H1 (cell line): ENCODE measurements around the gene FADS6. TPM values are rescaled to one million over a fixed set of nuclear protein-coding genes. Genes with fewer than 3 reads are reported as not detected.

Experiments
- BRCA1 ChIP-seq: IDR thresholded peaks from 2 replicates; pipeline ENCODE4 v1.6.1; 2012; ENCODE audit warnings: low read depth, low read length, improper control_type of control experiment
- CHD2 ChIP-seq: IDR thresholded peaks from 2 replicates; pipeline ENCODE4 v1.6.1; 2012; ENCODE audit warnings: low read length, improper control_type of control experiment
- EP300 ChIP-seq, 2 experiments: IDR thresholded peaks; 1 replicate in 1 of 2; 2 replicates in 1 of 2; pipeline ENCODE4 v1.6.1; 2011 to 2012; ENCODE audit warnings: low read depth in 2 of 2, low read length in 2 of 2, mild to moderate bottlenecking in 2 of 2, borderline replicate concordance in 1 of 2, inconsistent platforms in 1 of 2, moderate library complexity in 1 of 2
- EZH2 ChIP-seq: fragments of 200-600 bp; sonication (generic); IDR thresholded peaks from 2 replicates; pipeline ENCODE4 v1.7.1; 2012; ENCODE audit warnings: low read depth, mild to moderate bottlenecking, moderate library complexity, low read length, inconsistent platforms; ENCODE audit not compliant: severe bottlenecking
- HDAC2 ChIP-seq, 2 experiments: fragments of 300-600 bp in 1 of 2; sonication (generic) in 1 of 2; IDR thresholded peaks; 2 replicates each; pipeline ENCODE4 v1.6.1; 2011 to 2012; ENCODE audit warnings: low read depth in 2 of 2, low read length in 2 of 2, mild to moderate bottlenecking in 2 of 2, moderate library complexity in 2 of 2, borderline replicate concordance in 1 of 2, inconsistent platforms in 1 of 2
- KDM4A ChIP-seq: IDR thresholded peaks from one replicate; pipeline ENCODE4 v1.7.1; 2012; ENCODE audit warnings: low read depth, mild to moderate bottlenecking, moderate library complexity, low read length, inconsistent platforms; ENCODE audit not compliant: severe bottlenecking
- MAFK ChIP-seq: IDR thresholded peaks from 2 replicates; pipeline ENCODE4 v1.6.1; 2012; ENCODE audit warnings: low read depth, mild to moderate bottlenecking, improper control_type of control experiment, low read length
- NRF1 ChIP-seq: IDR thresholded peaks from 2 replicates; pipeline ENCODE4 v1.6.1; 2011; ENCODE audit warnings: mild to moderate bottlenecking, low read depth, low read length, improper control_type of control experiment
- PHF8 ChIP-seq: fragments of 200-600 bp; sonication (generic); conservative IDR thresholded peaks from 2 replicates; pipeline ENCODE4 v1.7.1; 2012; ENCODE audit warnings: low read depth, mild to moderate bottlenecking, inconsistent platforms, low read length, moderate library complexity
- POLR2AphosphoS5 ChIP-seq: IDR thresholded peaks from 2 replicates; pipeline ENCODE4 v1.6.1; 2011; ENCODE audit warnings: low read depth, low read length
- RAD21 ChIP-seq, 2 experiments: IDR thresholded peaks in 1 of 2; conservative IDR thresholded peaks in 1 of 2; 2 replicates each; pipeline ENCODE4 v1.6.1; 2011; ENCODE audit warnings: low read depth in 2 of 2, low read length in 2 of 2, improper control_type of control experiment in 1 of 2, inconsistent platforms in 1 of 2, mild to moderate bottlenecking in 1 of 2, moderate library complexity in 1 of 2
- RBBP5 ChIP-seq: IDR thresholded peaks from 2 replicates; pipeline ENCODE4 v1.7.1; 2012; ENCODE audit warnings: low read depth, mild to moderate bottlenecking, inconsistent platforms, low read length, moderate library complexity, borderline replicate concordance
- RXRA ChIP-seq: IDR thresholded peaks from 2 replicates; pipeline ENCODE4 v1.6.1; 2011; ENCODE audit warnings: low read depth, mild to moderate bottlenecking, low read length, moderate library complexity; ENCODE audit not compliant: insufficient read depth
- SAP30 ChIP-seq: fragments of 300-600 bp; sonication (generic); IDR thresholded peaks from 2 replicates; pipeline ENCODE4 v1.7.1; 2012; ENCODE audit warnings: low read length, moderate library complexity, mild to moderate bottlenecking, inconsistent platforms; ENCODE audit not compliant: insufficient read depth, insufficient replicate concordance
- SIRT6 ChIP-seq: IDR thresholded peaks from one replicate; pipeline ENCODE4 v1.7.1; 2012; ENCODE audit warnings: low read length, inconsistent platforms
- SRF ChIP-seq: IDR thresholded peaks from 2 replicates; pipeline ENCODE4 v1.6.1; 2011; ENCODE audit warnings: mild to moderate bottlenecking, low read depth, low read length, moderate library complexity
- TAF1 ChIP-seq: IDR thresholded peaks from 2 replicates; pipeline ENCODE4 v1.6.1; 2011; ENCODE audit warnings: mild to moderate bottlenecking, low read depth, low read length
- TAF7 ChIP-seq: optimal IDR thresholded peaks from 2 replicates; pipeline ENCODE3; 2011; ENCODE audit warnings: low read depth, mild to moderate bottlenecking, inconsistent platforms, low read length, moderate library complexity, borderline replicate concordance
- YY1 ChIP-seq: IDR thresholded peaks from 2 replicates; pipeline ENCODE4 v1.6.1; 2011; ENCODE audit warnings: low read depth, mild to moderate bottlenecking, low read length
- polyA plus RNA-seq, 7 experiments: library from polyadenylated mRNA; depleted of rRNA in 3 of 7; stranded (reverse) in 5 of 7; unstranded in 2 of 7; fragments of >200 nt in 5 of 7; fragments of 200-250 nt in 2 of 7; gene quantifications; 1 replicate in 5 of 7; 2 replicates in 1 of 7; 4 replicates in 1 of 7; pipeline versions ENCODE4 v1.2.1 to v1.2.3, GENCODE V29; 2011 to 2013; ENCODE audit warnings: missing spikeins in 2 of 7, mixed read lengths in 2 of 7
- total RNA-seq: library from RNA; stranded (reverse); fragmentation: NEBNext Ultra II Directional; extraction: Animal tissue kit (Norgen Biotek cat#: 25700); gene quantifications from 2 replicates; pipeline ENCODE4 v1.2.1, GENCODE V29; 2021
- TF ChIP-seq, protein P1 (sequence below): IDR thresholded peaks from 2 replicates; pipeline ENCODE4 v1.6.1; 2012; ENCODE audit warnings: inconsistent platforms
- TF ChIP-seq, protein P2 (sequence below): IDR thresholded peaks from 2 replicates; pipeline ENCODE4 v1.6.1; 2011; ENCODE audit warnings: low read length, improper control_type of control experiment

The FADS6 gene
- total and polyA plus RNA-seq, 2 of the 8 experiments (the other 6 are each of a cell fraction or from before 2014, with no cell fraction given): 0.56 to 2.5 TPM

DNA sequence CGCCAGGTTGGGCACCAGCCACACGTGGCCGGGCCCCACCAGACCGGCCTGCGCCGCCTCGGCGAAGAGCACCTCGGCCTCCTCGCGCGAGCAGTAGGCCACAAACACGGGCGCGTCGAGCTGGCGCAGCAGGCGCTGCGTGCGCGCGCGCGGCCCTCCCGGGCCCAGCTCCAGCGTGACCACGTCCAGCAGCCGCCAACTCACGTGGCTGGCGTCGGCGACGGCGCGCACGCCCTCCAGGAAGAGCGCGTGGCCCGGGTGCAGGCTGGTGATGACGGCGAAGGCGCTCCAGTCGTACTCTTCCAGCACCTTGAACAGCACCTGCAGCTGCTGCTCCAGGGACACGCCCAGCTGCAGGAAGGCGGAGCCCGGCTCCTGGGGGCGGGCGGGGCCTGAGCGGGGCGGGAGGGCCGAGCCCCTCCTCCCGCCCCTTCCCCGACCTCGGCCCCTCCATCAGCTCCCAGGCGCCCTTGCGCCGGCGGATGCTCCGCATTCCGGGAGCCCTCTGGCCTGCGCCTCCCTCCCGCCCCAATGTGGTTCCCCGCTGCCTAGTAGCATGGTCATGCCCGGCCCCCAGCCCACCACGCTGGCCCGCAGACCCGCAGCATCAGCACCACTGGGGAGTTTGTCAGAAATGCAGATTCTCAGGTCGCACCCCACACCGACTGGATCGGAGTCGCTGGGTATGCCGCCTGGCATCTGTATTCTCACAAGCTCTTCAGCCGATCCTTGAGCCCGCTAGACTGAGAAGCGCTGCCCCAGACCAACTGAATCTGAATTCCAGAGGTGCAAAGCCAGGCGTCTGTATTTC, 41.0 kb downstream of the FADS6 start (continued):
- TF ChIP-seq SAP30 (no peak), MAFK (no peak), SRF (no peak), EZH2 (no peak), RXRA (no peak), EP300 (IDR thresholded peaks at IDR 0.05; ENCODE audit: borderline replicate concordance in 1 of 2, low read depth in 2 of 2, low read length in 2 of 2) (no peak), CHD2 (no peak), PHF8 (no peak), HDAC2 (IDR thresholded peaks at IDR 0.05; ENCODE audit: borderline replicate concordance in 1 of 2, low read depth in 2 of 2, low read length in 2 of 2) (peak in 1 of 2 experiments; percentile 95; a peak in 1 of 4 replicates), KDM4A (peak; percentile 73), SIRT6 (no peak), YY1 (no peak), TAF1 (no peak), POLR2AphosphoS5 (no peak), BRCA1 (no peak), RBBP5 (no peak), RAD21 (IDR thresholded peaks at IDR 0.05 in 1 of 2, conservative IDR thresholded peaks at IDR 0.05 in 1 of 2; ENCODE audit: low read depth in 2 of 2, low read length in 2 of 2) (no peak), NRF1 (no peak), TAF7 (peak; percentile 55)
- TF ChIP-seq, protein P1, sequence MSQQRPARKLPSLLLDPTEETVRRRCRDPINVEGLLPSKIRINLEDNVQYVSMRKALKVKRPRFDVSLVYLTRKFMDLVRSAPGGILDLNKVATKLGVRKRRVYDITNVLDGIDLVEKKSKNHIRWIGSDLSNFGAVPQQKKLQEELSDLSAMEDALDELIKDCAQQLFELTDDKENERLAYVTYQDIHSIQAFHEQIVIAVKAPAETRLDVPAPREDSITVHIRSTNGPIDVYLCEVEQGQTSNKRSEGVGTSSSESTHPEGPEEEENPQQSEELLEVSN: peak; percentile 98
- TF ChIP-seq, protein P2, sequence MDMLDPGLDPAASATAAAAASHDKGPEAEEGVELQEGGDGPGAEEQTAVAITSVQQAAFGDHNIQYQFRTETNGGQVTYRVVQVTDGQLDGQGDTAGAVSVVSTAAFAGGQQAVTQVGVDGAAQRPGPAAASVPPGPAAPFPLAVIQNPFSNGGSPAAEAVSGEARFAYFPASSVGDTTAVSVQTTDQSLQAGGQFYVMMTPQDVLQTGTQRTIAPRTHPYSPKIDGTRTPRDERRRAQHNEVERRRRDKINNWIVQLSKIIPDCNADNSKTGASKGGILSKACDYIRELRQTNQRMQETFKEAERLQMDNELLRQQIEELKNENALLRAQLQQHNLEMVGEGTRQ: peak; percentile 58; the same call in 1 of the 2 replicates
